GM23338 (cell line): ENCODE measurements around the gene CIAO3. TPM values are rescaled to one million over a fixed set of nuclear protein-coding genes. Genes with fewer than 3 reads are reported as not detected.

Experiments used
- ATAC-seq: fragments of 200-7000 bp; cut with Tn5 transposase; 3 replicates; pipeline ENCODE4 v1.9.1; 2020
- DNase-seq: peaks from one replicate; pipeline ENCODE4 v3.0.0-alpha.2; 2015; ENCODE audit warnings: low spot score
- H2AFZ ChIP-seq: fragments of 200-600 bp; sonication (generic); 2 replicates; pipeline ENCODE4 v1.8.0; 2016; ENCODE audit warnings: antibody characterized with exemption, mild to moderate bottlenecking, moderate library complexity
- H3F3A ChIP-seq: fragments of 200-600 bp; sonication (generic); replicated peaks from 2 replicates; pipeline ENCODE4 v1.8.0; 2017; ENCODE audit warnings: antibody characterized with exemption, mixed run types, low read depth
- H3K27ac ChIP-seq: fragments of 200-600 bp; sonication (generic); 2 replicates; pipeline ENCODE4 v1.6.1; 2016; ENCODE audit warnings: low read depth
- H3K27me3 ChIP-seq: fragments of 200-600 bp; sonication (generic); 2 replicates; pipeline ENCODE4 v1.8.0; 2016; ENCODE audit warnings: mild to moderate bottlenecking, mixed run types, moderate library complexity; ENCODE audit not compliant: insufficient read depth
- H3K36me3 ChIP-seq: fragments of 200-600 bp; sonication (generic); 2 replicates; pipeline ENCODE4 v1.8.0; 2016; ENCODE audit warnings: mild to moderate bottlenecking; ENCODE audit not compliant: insufficient read depth
- H3K4me1 ChIP-seq: fragments of 200-600 bp; sonication (generic); 2 replicates; pipeline ENCODE4 v1.8.0; 2016; ENCODE audit warnings: mild to moderate bottlenecking, moderate library complexity; ENCODE audit not compliant: insufficient read depth
- H3K4me2 ChIP-seq: fragments of 200-600 bp; sonication (generic); 2 replicates; pipeline ENCODE4 v1.7.1; 2017; ENCODE audit warnings: mixed run types
- H3K4me3 ChIP-seq: fragments of 200-600 bp; sonication (generic); 2 replicates; pipeline ENCODE4 v1.6.1; 2016; ENCODE audit warnings: mixed run types
- H3K79me2 ChIP-seq: fragments of 200-600 bp; sonication (generic); replicated peaks from 2 replicates; pipeline ENCODE4 v1.8.0; 2017; ENCODE audit warnings: mild to moderate bottlenecking; ENCODE audit not compliant: insufficient read depth
- H3K9me2 ChIP-seq: fragments of 200-600 bp; sonication (generic); 2 replicates; pipeline ENCODE4 v1.8.0; 2017; ENCODE audit not compliant: insufficient read depth
- H4K20me1 ChIP-seq: fragments of 200-600 bp; sonication (generic); replicated peaks from 2 replicates; pipeline ENCODE4 v1.8.0; 2017; ENCODE audit warnings: mild to moderate bottlenecking; ENCODE audit not compliant: insufficient read depth
- H3K27ac Mint-ChIP-seq: 2 replicates; pipeline ENCODE4 v1.8.0; 2020; ENCODE audit warnings: inconsistent platforms, mild to moderate bottlenecking, moderate library complexity, mixed read lengths
- H3K27me3 Mint-ChIP-seq: 3 replicates; pipeline ENCODE4 v1.8.0; 2022; ENCODE audit warnings: low read depth, mild to moderate bottlenecking, moderate library complexity, mixed read lengths, inconsistent platforms; ENCODE audit not compliant: insufficient read depth, poor library complexity
- H3K36me3 Mint-ChIP-seq: 3 replicates; pipeline ENCODE4 v1.8.0; 2021; ENCODE audit warnings: low read depth, mild to moderate bottlenecking, inconsistent platforms, moderate library complexity, mixed read lengths
- H3K4me1 Mint-ChIP-seq: 3 replicates; pipeline ENCODE4 v1.8.0; 2020; ENCODE audit warnings: mild to moderate bottlenecking, inconsistent platforms, mixed read lengths
- H3K4me3 Mint-ChIP-seq: 3 replicates; pipeline ENCODE4 v1.8.0; 2021; ENCODE audit warnings: moderate library complexity, mild to moderate bottlenecking, inconsistent platforms, mixed read lengths
- H3K9me3 Mint-ChIP-seq: 3 replicates; pipeline ENCODE4 v1.8.0; 2020; ENCODE audit warnings: moderate library complexity, mild to moderate bottlenecking, inconsistent platforms, mixed read lengths
- CREB1 ChIP-seq: fragments of 250-450 bp; sonication (Bioruptor Pico); IDR thresholded peaks from 2 replicates; pipeline ENCODE4 v1.5.0; 2020; ENCODE audit warnings: low read depth, mild to moderate bottlenecking, moderate library complexity
- CTCF ChIP-seq, 2 experiments: fragments of 200-600 bp in 1 of 2; sonication (generic) in 1 of 2; conservative IDR thresholded peaks; 2 replicates each; pipeline versions ENCODE4 v1.5.1 to v1.6.1; 2016 to 2017; ENCODE audit warnings: antibody characterized with exemption in 2 of 2, low read depth in 2 of 2, mild to moderate bottlenecking in 2 of 2, moderate library complexity in 1 of 2
- ETS1 ChIP-seq: IDR thresholded peaks from 2 replicates; pipeline ENCODE4 v1.6.1; 2016; ENCODE audit warnings: antibody characterized with exemption
- EZH2 ChIP-seq: fragments of 200-600 bp; sonication (generic); IDR thresholded peaks from one replicate; pipeline ENCODE4 v1.8.0; 2017; ENCODE audit warnings: antibody characterized with exemption, mild to moderate bottlenecking, low read depth; ENCODE audit not compliant: unreplicated experiment
- EZH2phosphoT487 ChIP-seq: fragments of 200-600 bp; sonication (generic); IDR thresholded peaks from one replicate; pipeline ENCODE4 v1.8.1; 2018; ENCODE audit warnings: antibody characterized with exemption; ENCODE audit not compliant: unreplicated experiment
- JUNB ChIP-seq: IDR thresholded peaks from one replicate; pipeline ENCODE4 v1.6.1; 2016; ENCODE audit warnings: antibody characterized with exemption; ENCODE audit not compliant: unreplicated experiment
- NANOG ChIP-seq: IDR thresholded peaks from 2 replicates; pipeline ENCODE4 v1.6.1; 2016; ENCODE audit warnings: antibody characterized with exemption, borderline replicate concordance
- POLR2AphosphoS5 ChIP-seq: IDR thresholded peaks from 2 replicates; pipeline ENCODE4 v1.6.1; 2016; ENCODE audit warnings: antibody characterized with exemption, low read depth
- REST ChIP-seq: IDR thresholded peaks from one replicate; pipeline ENCODE4 v1.6.1; 2018; ENCODE audit warnings: antibody characterized with exemption; ENCODE audit not compliant: unreplicated experiment
- STAT1 ChIP-seq: IDR thresholded peaks from one replicate; pipeline ENCODE4 v1.6.1; 2016; ENCODE audit warnings: antibody characterized with exemption; ENCODE audit not compliant: unreplicated experiment
- ZNF114 ChIP-seq: fragments of 250-450 bp; sonication (Bioruptor Pico); IDR thresholded peaks from 2 replicates; pipeline ENCODE4 v1.5.0; 2020; ENCODE audit warnings: mild to moderate bottlenecking, moderate library complexity
- ZNF331 ChIP-seq: fragments of 250-450 bp; sonication (Bioruptor Pico); IDR thresholded peaks from 2 replicates; pipeline ENCODE4 v1.5.0; 2020; ENCODE audit warnings: low read depth, mild to moderate bottlenecking, moderate library complexity
- ZNF462 ChIP-seq: fragments of 250-450 bp; sonication (Bioruptor Pico); IDR thresholded peaks from 2 replicates; pipeline ENCODE4 v1.5.0; 2020; ENCODE audit warnings: mild to moderate bottlenecking, moderate library complexity
- polyA plus RNA-seq: library from polyadenylated mRNA; unstranded; fragments of >200 nt; fragmentation: Nextera tagmentation; extraction: Ambion mirVana; gene quantifications from 2 replicates; pipeline ENCODE4 v1.2.1, GENCODE V29; 2016
- total RNA-seq: library from RNA; depleted of rRNA; stranded (reverse); fragments of >200 nt; shearing (Covaris generic); gene quantifications from 2 replicates; pipeline ENCODE4 v1.2.3, GENCODE V29; 2014

CIAO3 gene
- total and polyA plus RNA-seq, 2 experiments from 2014 or later: 13.0 to 42.3 TPM

- Histone ChIP-seq H4K20me1 (no peaks in the 10 kb centered on the region), H3K79me2 (no peaks in the 10 kb centered on the region), H2AFZ (no peak overlapping the region), H3K36me3 (no peaks in the 10 kb centered on the region), H3K4me2 (no peak overlapping the region), H3K9me2 (no peaks in the 10 kb centered on the region), H3K4me1 (no peaks in the 10 kb centered on the region), H3K4me3 (no peak overlapping the region), H3K27me3 (no peaks in the 10 kb centered on the region), H3F3A (0 out of 2 replicates have a peak, but pooled peaks cover 3% of the 10 kb centered on the region), H3K27ac (no peak overlapping the region)
- Mint-ChIP-seq H3K9me3 (no peaks in the 10 kb centered on the region; the same call in 2 of the 3 replicates), H3K4me3 (no peak overlapping the region), H3K27ac (no peak overlapping the region), H3K36me3 (no peaks in the 10 kb centered on the region), H3K4me1 (no peaks in the 10 kb centered on the region; the same call in 1 of the 3 replicates), H3K27me3 (peaks cover 14% of the 10 kb centered on the region)
- no peak for ATAC-seq
- TF ChIP-seq REST (no peak), CREB1 (CRISPR knock-in tag) (no peak), ZNF331 (no peak), ZNF114 (CRISPR knock-in tag) (no peak), NANOG (no peak), ZNF462 (CRISPR knock-in tag) (no peak), STAT1 (no peak), EZH2phosphoT487 (no peak), EZH2 (no peak), ETS1 (no peak), POLR2AphosphoS5 (no peak), CTCF (conservative IDR thresholded peaks at IDR 0.05; ENCODE audit: low read depth in 2 of 2) (no peak), JUNB (no peak)
- no peak for DNase-seq
Observed at GRCh38 chr16:764848-765487, 24.2 kb upstream of the CIAO3 start.
